Measurements from ENCODE around the gene CDH24.

The CDH24 gene

DNA sequence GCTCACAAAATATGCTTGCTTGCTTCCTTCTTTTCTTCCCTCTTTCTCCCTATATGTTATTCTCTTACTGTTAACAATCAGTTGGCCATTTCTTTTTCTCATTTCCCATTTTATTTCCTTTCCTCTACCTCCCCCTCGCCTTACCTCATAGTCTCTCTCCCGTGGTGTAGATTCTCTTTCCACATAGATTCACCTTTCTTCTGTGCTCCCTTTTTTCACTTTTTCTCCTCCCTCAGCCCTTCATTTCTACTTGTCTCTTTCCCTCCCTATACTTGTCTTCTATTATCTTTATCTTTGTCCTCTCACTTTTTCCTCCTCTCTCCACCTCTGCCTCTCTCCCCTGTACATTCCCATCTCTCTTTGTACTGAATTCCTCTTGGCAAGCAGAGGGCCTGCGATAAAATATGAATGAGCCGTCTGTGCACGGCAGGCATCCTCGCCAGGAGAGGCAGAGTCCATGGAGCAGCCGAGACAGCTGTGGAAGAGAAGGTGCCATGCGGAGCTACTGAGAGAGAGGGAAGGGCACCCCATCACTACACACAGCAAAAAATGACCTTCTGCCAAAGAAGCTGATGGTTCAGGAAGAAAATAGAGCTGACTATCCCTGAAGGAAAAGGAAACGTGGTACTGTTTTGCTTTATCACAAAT is 59.5 kb downstream of the CDH24 start:
- no peak for DNase-seq (ENCODE audit: low read depth)
- TF ChIP-seq, protein P1, sequence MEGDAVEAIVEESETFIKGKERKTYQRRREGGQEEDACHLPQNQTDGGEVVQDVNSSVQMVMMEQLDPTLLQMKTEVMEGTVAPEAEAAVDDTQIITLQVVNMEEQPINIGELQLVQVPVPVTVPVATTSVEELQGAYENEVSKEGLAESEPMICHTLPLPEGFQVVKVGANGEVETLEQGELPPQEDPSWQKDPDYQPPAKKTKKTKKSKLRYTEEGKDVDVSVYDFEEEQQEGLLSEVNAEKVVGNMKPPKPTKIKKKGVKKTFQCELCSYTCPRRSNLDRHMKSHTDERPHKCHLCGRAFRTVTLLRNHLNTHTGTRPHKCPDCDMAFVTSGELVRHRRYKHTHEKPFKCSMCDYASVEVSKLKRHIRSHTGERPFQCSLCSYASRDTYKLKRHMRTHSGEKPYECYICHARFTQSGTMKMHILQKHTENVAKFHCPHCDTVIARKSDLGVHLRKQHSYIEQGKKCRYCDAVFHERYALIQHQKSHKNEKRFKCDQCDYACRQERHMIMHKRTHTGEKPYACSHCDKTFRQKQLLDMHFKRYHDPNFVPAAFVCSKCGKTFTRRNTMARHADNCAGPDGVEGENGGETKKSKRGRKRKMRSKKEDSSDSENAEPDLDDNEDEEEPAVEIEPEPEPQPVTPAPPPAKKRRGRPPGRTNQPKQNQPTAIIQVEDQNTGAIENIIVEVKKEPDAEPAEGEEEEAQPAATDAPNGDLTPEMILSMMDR (IDR thresholded peaks at IDR 0.05; ENCODE audit: control insufficient read depth, extremely low read depth, insufficient read depth) = no peak
- no peak overlapping the region for H3K4me3 ChIP-seq (ENCODE audit: low read depth, low read length)

All from LNCaP clone FGC (cell line).